Activated CD4-positive, alpha-beta T cell treated with anti-CD3 and anti-CD28 coated beads, Interleukin-2, amount 10 ng/mL, durations not matched to agents 24 days and 14 days (primary cell): Measurements from ENCODE around the gene PCDHGA12. TPM values are rescaled to one million over a fixed set of nuclear protein-coding genes. Genes with fewer than 3 reads are reported as not detected.
"Not testable (repeated sequence)": the region's sequence is repeated elsewhere in the genome, so short reads cannot be mapped to it uniquely, and the experiment has no call there.

Source experiments
- DNase-seq: peaks from one replicate; pipeline ENCODE4 v3.0.0; 2022
- H3K27ac Mint-ChIP-seq: one replicate; pipeline ENCODE4 v1.8.0; 2022; ENCODE audit warnings: mild to moderate bottlenecking, mixed read lengths
- H3K27me3 Mint-ChIP-seq: one replicate; pipeline ENCODE4 v1.8.0; 2022; ENCODE audit warnings: mixed read lengths
- H3K36me3 Mint-ChIP-seq: one replicate; pipeline ENCODE4 v1.8.0; 2022; ENCODE audit warnings: low read depth, mild to moderate bottlenecking, mixed read lengths
- H3K4me1 Mint-ChIP-seq: one replicate; pipeline ENCODE4 v1.8.0; 2021; ENCODE audit warnings: mixed read lengths
- H3K4me3 Mint-ChIP-seq: one replicate; pipeline ENCODE4 v1.8.0; 2022; ENCODE audit warnings: mild to moderate bottlenecking, moderate library complexity, mixed read lengths
- H3K9me3 Mint-ChIP-seq: one replicate; pipeline ENCODE4 v1.8.0; 2021; ENCODE audit warnings: mixed read lengths
- intact Hi-C: fragments of 100-400 bp; cut with micrococcal nuclease; formaldehyde crosslinking; loops from one replicate; pipeline ENCODE4 v1.15.1; 2023
- total RNA-seq: library from RNA; stranded (reverse); gene quantifications from 2 replicates; pipeline ENCODE4 v1.2.3, GENCODE V29; 2022

The PCDHGA12 gene
- total RNA-seq, 1 donor from 2014 or later, result 0.16 TPM

- intact Hi-C loops, H3K27ac Mint-ChIP-seq, H3K4me3 Mint-ChIP-seq, H3K36me3 Mint-ChIP-seq: not testable (repeated sequence)
- H3K27me3 Mint-ChIP-seq, result peaks cover 52% of the 10 kb centered on the region
- peaks cover 26% of the 10 kb centered on the region for H3K9me3 Mint-ChIP-seq
- peak; percentile 51 for DNase-seq
- peaks cover 18% of the 10 kb centered on the region for H3K4me1 Mint-ChIP-seq
Measured at GRCh38 chr5:141415275-141415618, 15.1 kb upstream of the PCDHGA12 start.

DNA sequence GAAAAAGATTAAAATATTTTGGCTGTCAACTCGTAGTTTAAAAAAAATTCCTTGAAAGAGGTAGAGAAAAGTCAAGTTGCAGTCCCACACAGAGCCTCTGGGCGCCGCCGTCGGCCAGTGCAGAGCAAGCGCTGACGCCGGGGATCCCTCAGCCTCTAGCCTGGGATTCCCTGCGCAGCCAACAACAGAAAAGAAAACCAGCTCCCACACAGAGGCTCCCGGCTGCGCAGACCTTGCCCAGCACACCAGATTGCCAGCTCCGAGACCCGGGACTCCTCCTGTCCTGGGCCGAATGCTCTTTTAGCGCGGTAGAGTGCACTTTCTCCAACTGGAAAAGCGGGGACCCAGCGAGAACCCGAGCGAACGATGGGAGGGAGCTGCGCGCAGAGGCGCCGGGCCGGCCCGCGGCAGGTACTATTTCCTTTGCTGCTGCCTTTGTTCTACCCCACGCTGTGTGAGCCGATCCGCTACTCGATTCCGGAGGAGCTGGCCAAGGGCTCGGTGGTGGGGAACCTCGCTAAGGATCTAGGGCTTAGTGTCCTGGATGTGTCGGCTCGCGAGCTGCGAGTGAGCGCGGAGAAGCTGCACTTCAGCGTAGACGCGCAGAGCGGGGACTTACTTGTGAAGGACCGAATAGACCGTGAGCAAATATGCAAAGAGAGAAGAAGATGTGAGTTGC lies 12.7 kb upstream of the PCDHGA12 start, which contains the start of gene PCDHGB7:
Gene PCDHGB7 (plus strand): TSS at position 184 of the 679 bp plus-strand sequence. CDS start 183 bp downstream, at position 367.
- peak; percentile 87 for DNase-seq
- not testable (repeated sequence) for H3K36me3 Mint-ChIP-seq
- peak within 1 kb of the TSS; percentile 82 for H3K4me3 Mint-ChIP-seq

DNA sequence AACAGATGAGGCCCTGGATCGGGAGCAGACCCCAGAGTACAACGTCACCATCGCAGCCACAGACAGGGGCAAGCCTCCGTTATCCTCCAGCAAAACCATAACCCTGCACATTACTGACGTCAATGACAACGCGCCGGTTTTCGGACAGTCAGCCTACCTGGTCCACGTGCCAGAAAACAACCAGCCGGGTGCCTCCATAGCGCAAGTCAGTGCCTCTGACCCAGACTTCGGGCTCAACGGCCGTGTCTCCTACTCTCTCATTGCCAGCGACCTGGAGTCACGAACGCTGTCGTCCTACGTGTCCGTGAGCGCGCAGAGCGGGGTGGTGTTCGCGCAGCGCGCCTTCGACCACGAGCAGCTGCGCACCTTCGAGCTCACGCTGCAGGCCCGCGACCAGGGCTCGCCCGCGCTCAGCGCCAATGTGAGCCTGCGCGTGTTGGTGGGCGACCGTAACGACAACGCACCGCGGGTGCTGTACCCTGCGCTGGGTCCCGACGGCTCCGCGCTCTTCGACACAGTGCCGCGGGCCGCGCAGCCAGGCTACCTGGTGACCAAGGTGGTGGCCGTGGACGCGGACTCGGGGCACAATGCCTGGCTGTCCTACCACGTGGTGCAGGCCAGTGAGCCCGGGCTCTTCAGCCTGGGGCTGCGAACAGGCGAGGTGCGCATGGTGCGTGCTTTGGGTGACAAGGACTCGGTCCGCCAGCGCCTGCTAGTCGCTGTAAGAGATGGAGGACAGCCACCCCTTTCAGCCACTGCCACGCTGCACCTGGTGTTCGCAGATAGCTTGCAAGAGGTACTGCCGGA lies 11.0 kb upstream of the PCDHGA12 start:
- peaks cover 61% of the 10 kb centered on the region for H3K27me3 Mint-ChIP-seq
- H3K27ac Mint-ChIP-seq, result peak overlapping the region; percentile 50
- H3K36me3 Mint-ChIP-seq, result peaks cover 5% of the 10 kb centered on the region
- H3K9me3 Mint-ChIP-seq, result peaks cover 35% of the 10 kb centered on the region
- H3K4me3 Mint-ChIP-seq, result no peak overlapping the region
- peak; percentile 50 for DNase-seq
- intact Hi-C loops, result no loop called here
- H3K4me1 Mint-ChIP-seq, result peaks cover 20% of the 10 kb centered on the region

More for the DNA sequence above, 12.7 kb upstream of the PCDHGA12 start, which contains the start of gene PCDHGB7:
- H3K4me1 Mint-ChIP-seq, result peaks cover 28% of the 10 kb centered on the region
- H3K27ac Mint-ChIP-seq, result peak within 1 kb of the TSS; percentile 53
- peaks cover 66% of the 10 kb centered on the region for H3K27me3 Mint-ChIP-seq
- H3K9me3 Mint-ChIP-seq, result peaks cover 42% of the 10 kb centered on the region
- intact Hi-C loops, result not testable (repeated sequence)

DNA sequence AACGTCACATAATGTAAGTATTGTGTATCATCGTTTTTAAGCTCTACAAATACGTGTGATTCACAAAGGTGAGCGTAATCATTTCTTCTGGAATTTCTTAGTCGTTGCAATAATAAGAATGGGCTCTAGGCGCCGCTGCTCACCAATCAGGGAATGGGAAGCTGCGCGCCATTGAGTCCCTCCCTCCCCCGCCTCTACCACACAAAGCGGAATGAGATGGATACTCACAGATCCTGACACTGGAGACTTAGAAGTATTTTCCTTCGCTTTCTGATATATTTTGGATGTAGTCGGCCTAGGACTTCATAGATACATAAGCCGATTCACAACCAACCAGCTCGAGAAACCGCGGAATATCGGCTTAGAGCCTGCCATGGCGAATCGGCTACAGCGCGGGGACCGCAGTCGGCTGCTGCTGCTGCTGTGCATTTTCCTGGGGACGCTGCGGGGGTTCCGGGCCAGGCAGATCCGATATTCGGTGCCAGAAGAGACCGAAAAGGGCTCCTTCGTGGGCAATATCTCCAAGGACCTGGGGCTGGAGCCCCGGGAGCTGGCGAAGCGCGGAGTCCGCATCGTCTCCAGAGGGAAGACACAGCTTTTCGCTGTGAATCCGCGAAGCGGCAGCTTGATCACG lies 9.3 kb upstream of the PCDHGA12 start, which contains the start of gene PCDHGA11:
Gene PCDHGA11 (plus strand): TSS at position 197 of the 634 bp plus-strand sequence. CDS start 177 bp downstream, at position 374.
- DNase-seq, result peak; percentile 85
- Mint-ChIP-seq H3K27me3 (peaks cover 53% of the 10 kb centered on the region), H3K27ac (peak within 1 kb of the TSS; percentile 30), H3K4me1 (peaks cover 18% of the 10 kb centered on the region), H3K9me3 (peaks cover 31% of the 10 kb centered on the region), H3K4me3 (peak within 1 kb of the TSS; percentile 84), H3K36me3 (peaks cover 5% of the 10 kb centered on the region)
- intact Hi-C loops, result loop anchor here (2.0 to 5.0 kb wide), 3 partner anchors 56 to 104 kb away; partner anchors contain the start of gene PCDHGC3

- intact Hi-C loops, result loop anchor here (2.0 to 5.0 kb wide), 3 partner anchors 56 to 103 kb away; partner anchors contain the start of gene PCDHGC3
- no peak overlapping the region for H3K27ac Mint-ChIP-seq
- H3K27me3 Mint-ChIP-seq, result peaks cover 49% of the 10 kb centered on the region
- H3K9me3 Mint-ChIP-seq, result peaks cover 31% of the 10 kb centered on the region
- no peak for DNase-seq
- H3K36me3 Mint-ChIP-seq, result peaks cover 5% of the 10 kb centered on the region
- peaks cover 18% of the 10 kb centered on the region for H3K4me1 Mint-ChIP-seq
- H3K4me3 Mint-ChIP-seq, result peak overlapping the region; percentile 84
Measured at GRCh38 chr5:141421489-141421855, 8.8 kb upstream of the PCDHGA12 start.

- Mint-ChIP-seq H3K4me3 (no peak overlapping the region), H3K36me3 (peaks cover 4% of the 10 kb centered on the region), H3K4me1 (peaks cover 18% of the 10 kb centered on the region), H3K9me3 (peaks cover 30% of the 10 kb centered on the region), H3K27ac (no peak overlapping the region), H3K27me3 (peaks cover 47% of the 10 kb centered on the region)
- peak; percentile 46 for DNase-seq
- intact Hi-C loops, result loop anchor here (5.0 kb wide), 1 partner anchor 54 kb away; the partner anchor contains the start of gene PCDHGC3
Measured at GRCh38 chr5:141422742-141423291, 7.5 kb upstream of the PCDHGA12 start.

DNA sequence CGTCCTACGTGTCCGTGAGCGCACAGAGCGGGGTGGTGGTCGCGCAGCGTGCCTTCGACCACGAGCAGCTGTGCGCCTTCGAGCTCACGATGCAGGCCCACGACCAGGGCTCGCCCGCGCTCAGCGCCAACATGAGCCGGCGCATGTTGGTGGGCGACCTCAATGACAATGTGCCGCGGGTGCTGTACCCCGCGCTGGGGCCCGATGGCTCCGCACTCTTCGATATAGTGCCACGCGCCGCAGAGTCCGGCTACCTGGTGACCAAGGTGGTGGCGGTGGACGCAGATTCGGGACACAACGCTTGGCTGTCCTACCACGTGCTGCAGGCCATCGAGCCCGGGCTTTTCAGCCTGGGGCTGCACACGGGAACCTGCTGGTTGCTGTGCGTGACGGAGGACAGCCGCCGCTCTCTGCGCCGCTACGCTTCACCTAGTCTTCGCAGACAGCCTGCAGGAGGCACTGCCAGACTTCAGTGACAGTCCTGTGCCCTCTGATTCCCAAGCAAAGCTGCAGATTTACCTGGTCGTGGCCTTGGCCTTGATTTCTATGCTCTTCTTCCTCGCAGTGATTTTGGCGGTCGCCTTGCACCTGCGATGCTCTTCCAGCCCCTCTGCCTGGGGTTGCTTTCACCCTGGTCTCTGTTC lies 2.4 kb upstream of the PCDHGA12 start:
- H3K27me3 Mint-ChIP-seq, result peaks cover 32% of the 10 kb centered on the region
- H3K4me3 Mint-ChIP-seq, result no peak overlapping the region
- H3K36me3 Mint-ChIP-seq, result peaks cover 4% of the 10 kb centered on the region
- no peak overlapping the region for H3K27ac Mint-ChIP-seq
- intact Hi-C loops, result no loop called here
- H3K4me1 Mint-ChIP-seq, result peaks cover 3% of the 10 kb centered on the region
- DNase-seq, result no peak
- H3K9me3 Mint-ChIP-seq, result peaks cover 9% of the 10 kb centered on the region

DNA sequence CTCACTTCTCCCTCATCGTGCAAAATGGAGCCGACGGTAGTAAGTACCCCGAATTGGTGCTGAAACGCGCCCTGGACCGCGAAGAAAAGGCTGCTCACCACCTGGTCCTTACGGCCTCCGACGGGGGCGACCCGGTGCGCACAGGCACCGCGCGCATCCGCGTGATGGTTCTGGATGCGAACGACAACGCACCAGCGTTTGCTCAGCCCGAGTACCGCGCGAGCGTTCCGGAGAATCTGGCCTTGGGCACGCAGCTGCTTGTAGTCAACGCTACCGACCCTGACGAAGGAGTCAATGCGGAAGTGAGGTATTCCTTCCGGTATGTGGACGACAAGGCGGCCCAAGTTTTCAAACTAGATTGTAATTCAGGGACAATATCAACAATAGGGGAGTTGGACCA lies 979 bp downstream of the PCDHGA12 start:
- DNase-seq, result peak; percentile 62
- Mint-ChIP-seq H3K4me1 (peaks cover 3% of the 10 kb centered on the region), H3K36me3 (peaks cover 4% of the 10 kb centered on the region), H3K4me3 (peak overlapping the region; percentile 78), H3K27me3 (peaks cover 24% of the 10 kb centered on the region), H3K27ac (no peak overlapping the region), H3K9me3 (peaks cover 9% of the 10 kb centered on the region)
- intact Hi-C loops, result no loop called here

- Mint-ChIP-seq H3K4me3 (peak overlapping the region; percentile 51), H3K27me3 (peaks cover 26% of the 10 kb centered on the region)
- H3K9me3 Mint-ChIP-seq, H3K4me1 Mint-ChIP-seq, intact Hi-C loops, H3K27ac Mint-ChIP-seq, DNase-seq, H3K36me3 Mint-ChIP-seq: not testable (repeated sequence)
Measured at GRCh38 chr5:141432308-141432707, 2.0 kb downstream of the PCDHGA12 start.

DNA sequence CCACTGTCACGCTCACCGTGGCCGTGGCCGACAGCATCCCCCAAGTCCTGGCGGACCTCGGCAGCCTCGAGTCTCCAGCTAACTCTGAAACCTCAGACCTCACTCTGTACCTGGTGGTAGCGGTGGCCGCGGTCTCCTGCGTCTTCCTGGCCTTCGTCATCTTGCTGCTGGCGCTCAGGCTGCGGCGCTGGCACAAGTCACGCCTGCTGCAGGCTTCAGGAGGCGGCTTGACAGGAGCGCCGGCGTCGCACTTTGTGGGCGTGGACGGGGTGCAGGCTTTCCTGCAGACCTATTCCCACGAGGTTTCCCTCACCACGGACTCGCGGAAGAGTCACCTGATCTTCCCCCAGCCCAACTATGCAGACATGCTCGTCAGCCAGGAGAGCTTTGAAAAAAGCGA lies 2.4 kb downstream of the PCDHGA12 start:
- DNase-seq, H3K4me3 Mint-ChIP-seq, intact Hi-C loops, H3K36me3 Mint-ChIP-seq, H3K27ac Mint-ChIP-seq, H3K4me1 Mint-ChIP-seq, H3K9me3 Mint-ChIP-seq: not testable (repeated sequence)
- H3K27me3 Mint-ChIP-seq, result peaks cover 27% of the 10 kb centered on the region

DNA sequence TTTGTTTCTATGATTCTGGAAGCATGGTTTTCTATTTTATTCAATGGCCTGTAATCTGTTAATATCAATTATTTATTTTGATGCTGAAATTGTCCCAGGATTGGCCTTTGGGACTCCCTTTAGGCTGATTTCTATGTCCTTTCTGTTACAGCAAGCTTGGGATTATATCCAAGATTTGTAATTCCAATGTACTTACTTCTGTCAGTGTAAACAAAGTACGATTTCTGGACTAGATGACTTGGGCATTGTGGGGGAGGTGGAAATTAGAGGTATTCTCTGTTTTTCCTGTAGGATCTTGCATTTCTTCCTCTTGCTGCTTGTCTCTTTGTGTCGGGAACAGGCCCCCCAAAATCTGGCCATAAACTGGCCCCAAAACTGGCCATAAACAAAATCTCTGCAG lies 3.7 kb downstream of the PCDHGA12 start:
- Mint-ChIP-seq H3K4me3 (no peak overlapping the region), H3K36me3 (peaks cover 4% of the 10 kb centered on the region), H3K27ac (no peak overlapping the region), H3K4me1 (peaks cover 3% of the 10 kb centered on the region), H3K9me3 (peaks cover 9% of the 10 kb centered on the region), H3K27me3 (peaks cover 27% of the 10 kb centered on the region)
- intact Hi-C loops, result no loop called here
- DNase-seq, result no peak

GRCh38 chr5:141437221-141437620 lies 6.9 kb downstream of the PCDHGA12 start:
- Mint-ChIP-seq H3K27me3 (peaks cover 9% of the 10 kb centered on the region), H3K4me1 (no peaks in the 10 kb centered on the region), H3K9me3 (peaks cover 2% of the 10 kb centered on the region), H3K4me3 (no peak overlapping the region), H3K27ac (no peak overlapping the region), H3K36me3 (no peaks in the 10 kb centered on the region)
- no peak for DNase-seq
- intact Hi-C loops, result no loop called here
